Stimulated activated CD8-positive, alpha-beta memory T cell treated with anti-CD3 and anti-CD28 coated beads, Interleukin-4, amount 100 ng/mL, for 48 hours (primary cell): ENCODE data around the gene GALNTL6.

Experiments
- DNase-seq: peaks from one replicate; pipeline ENCODE4 v3.0.0-alpha.2; 2020

The GALNTL6 gene

DNA sequence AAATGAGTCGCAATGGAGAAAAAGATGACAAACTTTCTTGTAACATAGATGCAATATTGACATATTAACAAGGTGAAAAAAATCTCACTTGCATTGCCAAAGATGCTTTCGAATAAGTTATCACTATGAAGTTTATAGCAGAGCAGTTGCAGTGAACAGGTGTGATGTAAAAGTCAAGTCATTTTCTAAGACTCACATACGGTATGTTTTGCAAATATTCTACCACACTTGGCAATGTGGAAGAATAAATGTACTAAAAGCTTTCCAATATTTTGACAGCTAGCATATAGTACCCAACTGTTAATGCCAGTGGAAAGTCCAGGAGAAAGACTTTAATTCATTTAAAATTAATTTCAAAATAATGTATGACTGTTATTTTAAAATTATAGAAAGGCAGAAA is 76.5 kb downstream of the GALNTL6 start:
- DNase-seq: no peak

DNA sequence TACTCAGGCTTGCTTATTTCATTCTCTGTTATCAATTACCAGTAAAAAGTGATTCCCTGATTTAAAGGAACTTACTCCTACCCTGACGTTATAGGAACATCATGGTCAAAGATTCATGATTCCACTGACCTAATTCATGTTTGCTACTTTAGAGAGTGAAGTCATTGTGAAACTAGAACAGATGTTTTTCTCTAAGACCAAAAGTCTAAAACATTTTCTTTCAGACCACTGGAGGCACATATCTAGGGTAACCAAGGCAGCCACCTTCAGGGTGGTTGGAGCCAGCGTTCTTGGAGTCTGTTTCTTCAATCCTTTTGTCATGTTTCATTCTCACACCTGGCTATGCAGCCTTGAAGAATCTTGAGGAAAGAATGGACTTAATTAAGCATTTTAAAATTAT is 77.8 kb downstream of the GALNTL6 start:
- DNase-seq: no peak

DNA sequence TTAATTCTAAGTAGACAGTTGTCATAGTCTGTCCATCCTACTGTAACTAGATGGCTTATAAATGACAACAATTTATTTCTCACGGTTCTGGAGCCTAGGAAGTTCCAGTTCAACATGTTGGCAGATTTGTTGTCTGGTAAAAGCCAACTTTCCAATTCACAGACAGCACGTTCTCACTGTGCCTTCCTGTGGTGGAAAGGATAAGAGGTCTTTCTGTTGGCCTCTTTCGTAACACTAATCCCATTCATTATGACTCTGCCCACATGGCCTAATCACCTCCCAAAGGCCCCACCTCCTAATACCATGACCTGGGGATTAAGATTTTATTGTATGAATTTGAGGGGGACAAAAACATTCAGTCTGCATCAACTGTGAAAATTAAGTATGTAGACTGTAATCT is 83.2 kb downstream of the GALNTL6 start:
- no peak for DNase-seq

DNA sequence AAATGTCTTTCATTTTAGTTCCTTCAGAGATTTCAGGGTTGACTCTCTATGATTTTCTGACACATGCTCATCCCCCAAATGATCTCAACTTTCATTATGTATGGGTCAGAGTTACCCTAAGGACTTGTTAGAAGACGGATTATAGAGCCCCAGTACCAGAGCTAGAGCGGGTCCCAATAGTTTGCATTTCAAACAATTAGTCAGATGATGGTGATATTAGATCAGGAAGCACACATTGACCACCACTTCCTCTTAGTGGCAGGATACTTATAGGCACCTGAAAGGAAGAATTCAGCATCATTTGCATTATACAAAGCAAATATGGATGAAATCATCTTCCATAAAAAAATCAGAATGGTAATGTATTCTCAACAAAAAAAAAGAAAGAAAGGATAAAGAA is 106.1 kb downstream of the GALNTL6 start:
- no peak for DNase-seq

DNA sequence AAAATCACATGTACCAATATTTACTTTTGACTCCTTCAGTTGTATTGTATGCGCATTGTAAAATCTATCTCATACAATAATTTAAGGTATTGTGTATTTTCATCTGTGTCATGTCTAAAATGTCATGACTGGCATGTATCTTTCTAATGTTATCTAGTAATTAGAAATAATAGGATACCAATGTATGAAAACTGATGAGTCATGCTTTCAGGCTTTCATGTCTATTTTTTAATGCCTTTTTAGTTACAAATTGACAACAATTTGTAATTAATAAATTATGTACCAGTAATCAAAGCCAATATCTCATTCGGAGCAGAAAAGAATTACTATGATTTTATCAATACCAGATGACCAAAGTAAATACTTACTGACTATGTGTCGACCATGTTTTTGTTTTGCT is 107.7 kb downstream of the GALNTL6 start:
- DNase-seq: no peak

DNA sequence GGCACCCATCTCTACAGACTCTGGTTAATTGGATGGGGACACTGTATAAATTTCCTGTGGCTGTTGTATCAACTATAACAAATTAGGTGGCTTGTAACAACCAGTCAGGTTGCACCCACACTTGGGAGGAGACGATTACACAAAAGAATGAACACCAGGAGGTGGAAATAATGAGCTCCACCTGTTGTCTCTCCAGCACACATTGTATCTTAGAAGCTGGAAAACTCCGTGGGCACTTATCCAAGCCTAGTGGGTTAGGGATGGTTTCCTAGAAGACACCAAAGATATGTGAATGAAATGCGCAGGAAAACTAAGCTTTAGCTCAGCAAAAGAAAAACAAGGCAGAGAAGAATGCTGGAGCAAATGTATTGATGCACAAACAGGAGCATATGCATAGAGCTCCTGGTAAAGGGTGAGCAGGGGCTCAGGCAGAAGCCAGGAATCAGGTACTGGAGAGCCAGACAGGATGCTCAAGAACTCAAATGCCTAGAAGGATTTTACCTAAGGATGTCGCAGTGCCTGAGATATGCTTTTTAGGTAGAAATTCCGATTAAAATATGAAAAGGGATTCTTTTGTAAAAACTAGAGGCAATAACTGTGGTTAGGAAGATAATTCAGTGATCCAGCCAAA is 111.7 kb downstream of the GALNTL6 start:
- no peak for DNase-seq

DNA sequence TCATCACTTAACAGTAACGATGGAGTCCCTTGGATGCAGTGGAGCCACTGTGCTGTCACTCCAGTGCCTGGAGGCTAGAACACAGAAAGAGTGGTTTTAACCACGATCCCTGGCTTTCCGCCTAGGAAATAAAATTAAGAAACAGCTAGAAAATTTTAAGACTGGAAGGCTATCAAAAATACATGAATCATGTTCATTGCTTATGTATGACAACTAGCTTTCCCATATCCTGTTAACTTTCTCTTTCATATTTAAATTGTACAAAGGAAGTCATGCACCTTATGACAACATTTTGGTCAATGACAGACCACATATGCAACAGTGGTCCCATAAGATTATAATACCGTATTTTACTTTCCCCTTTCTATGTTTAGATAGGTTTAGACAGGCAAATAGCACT is 115.1 kb downstream of the GALNTL6 start:
- DNase-seq: no peak

DNA sequence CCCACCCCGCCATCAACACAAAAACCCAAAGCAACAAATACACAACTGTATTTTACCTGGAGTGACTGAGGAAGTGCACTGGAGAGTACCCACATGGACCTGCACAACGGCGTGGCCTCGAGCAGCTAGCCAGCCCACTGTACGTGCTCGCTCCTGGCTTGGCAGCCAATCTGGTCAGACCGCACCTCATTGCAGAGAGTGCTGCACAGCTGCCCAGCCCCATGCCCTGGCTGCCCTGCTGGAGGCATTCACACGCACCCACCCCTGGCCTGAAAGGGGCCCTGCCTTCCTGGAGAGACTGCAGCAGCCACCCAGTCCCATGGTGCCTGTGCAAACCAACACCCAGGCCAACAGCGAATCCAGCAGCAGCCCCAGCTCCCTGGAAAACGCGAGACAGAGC is 116.3 kb downstream of the GALNTL6 start:
- DNase-seq: no peak

DNA sequence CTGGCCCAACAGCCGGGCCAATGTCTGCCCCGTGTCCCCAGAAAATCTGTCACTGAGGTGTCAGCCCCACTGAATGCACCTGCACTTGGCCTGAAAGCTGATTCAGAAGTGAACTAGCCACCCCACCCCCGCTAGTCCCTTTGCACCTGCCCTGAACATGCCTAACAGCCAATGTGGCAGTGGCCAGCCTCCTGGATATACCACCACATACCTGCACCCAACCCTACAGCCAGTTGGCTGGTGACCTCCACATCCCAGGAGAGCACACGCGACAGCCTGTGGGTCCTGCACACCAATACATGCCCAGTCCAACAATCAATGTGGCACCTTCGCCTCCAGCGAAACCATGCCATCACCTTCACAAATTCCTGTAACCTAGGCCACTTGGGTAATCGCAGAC is 116.7 kb downstream of the GALNTL6 start:
- DNase-seq: no peak

DNA sequence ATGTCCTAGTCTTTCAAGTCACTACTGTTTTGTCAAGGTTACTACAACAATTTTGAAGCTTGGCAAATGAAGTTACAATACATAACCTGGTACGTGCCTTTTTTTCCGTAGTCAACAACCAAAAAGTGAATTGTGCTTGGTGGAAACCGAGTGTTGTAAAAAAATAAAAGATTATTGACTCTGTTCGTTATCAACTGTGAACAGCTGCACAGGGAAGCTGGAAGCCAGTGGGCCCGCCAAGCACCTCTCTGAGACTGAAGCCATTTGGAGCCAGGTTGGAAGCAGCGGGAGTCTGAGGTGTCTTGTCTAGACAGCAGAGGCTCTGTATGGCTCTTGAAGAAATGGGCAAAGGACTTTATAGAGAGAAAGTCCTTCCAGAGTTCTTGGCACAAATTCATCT is 119.0 kb downstream of the GALNTL6 start:
- no peak for DNase-seq

DNA sequence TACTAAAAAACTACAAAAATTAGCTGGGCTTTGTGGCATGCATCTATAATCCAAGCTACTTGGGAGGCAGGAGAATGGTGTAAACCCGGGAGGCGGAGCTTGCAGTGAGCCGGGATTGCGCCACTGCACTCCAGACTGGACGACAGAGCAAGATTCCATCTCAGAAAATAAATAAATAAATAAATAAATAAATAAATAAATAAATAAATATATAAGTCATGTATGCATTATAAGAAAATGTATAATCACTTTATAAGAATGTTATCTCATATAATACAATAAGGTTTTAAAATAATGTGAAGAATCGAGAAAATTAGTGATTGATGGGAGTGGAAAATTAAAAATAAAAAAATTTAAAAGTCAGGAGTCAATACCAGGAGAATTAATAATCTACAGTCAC is 127.5 kb downstream of the GALNTL6 start:
- DNase-seq: no peak

DNA sequence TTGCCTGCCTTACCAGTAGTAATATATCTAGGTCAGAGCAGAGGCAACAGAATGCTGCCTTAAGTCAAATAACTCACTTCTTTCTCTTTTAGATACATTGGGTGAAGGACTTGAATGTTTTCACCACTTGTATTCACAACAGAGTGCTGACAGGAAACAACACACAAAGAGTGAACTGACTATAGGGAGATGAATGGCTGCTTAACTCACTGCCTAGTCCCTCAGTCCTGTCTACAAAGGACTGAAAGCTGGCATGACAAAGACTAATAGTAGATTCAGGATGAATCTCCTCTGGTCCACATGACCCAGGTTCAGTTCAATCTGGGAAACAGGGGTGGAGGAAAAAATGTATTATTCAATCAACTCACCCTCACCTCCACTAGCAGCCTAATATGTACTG is 134.2 kb downstream of the GALNTL6 start:
- DNase-seq: no peak

DNA sequence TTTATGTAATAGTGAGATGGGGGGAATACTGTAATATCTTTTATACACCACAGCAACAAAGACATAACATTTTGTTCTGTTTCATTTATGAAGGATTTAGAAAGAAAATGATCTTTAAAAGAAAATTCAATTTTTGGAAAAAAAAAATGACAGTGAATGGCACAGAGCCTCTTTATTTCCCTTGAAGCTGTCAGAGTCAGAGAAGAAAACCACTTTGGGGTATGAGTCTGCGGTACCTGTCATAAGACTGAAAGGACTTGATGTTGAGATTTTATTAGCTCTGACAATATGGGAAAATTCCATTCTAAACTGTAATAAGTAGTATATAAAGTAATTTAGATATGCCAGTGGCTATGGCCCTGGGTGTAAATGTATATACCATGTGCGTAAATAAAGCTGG is 134.8 kb downstream of the GALNTL6 start:
- DNase-seq: no peak

DNA sequence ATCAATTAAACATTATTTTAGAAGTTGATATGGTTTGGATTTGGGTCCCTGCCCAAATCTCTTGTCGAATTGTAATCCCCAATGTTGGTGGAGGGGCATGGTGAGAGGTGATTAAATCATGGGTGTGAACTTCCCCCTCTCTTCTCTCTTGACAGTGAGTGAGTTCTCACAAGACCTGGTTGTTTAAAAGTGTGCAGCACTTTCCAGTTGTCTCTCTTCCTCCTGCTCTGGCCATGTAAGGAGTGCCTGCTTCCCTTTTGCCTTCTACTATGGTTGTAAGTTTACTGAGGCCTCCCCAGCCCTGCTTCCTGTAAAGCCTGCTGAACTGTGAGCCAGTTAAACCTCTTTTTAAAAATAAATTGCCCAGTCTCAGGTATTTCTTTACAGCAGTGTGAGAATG is 141.4 kb downstream of the GALNTL6 start:
- no peak for DNase-seq

DNA sequence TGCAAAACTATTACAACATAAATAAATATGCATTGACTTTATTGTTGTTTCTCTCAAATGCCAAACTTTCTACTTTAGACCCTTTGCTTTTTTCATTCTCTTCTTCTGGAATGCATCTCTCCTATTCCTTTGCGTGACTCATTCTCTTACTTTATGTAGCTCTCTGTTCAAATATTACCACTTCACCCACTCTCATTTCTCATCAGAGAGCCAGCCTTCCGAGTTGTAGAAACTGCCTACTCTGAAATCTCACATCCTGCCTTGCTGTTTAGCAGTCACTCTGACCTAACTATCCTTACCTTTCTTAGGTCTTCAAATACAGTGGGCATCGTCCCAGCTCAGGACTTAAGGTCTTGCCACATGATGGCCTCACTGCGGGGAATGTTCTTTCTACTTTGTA is 143.5 kb downstream of the GALNTL6 start:
- DNase-seq: no peak

DNA sequence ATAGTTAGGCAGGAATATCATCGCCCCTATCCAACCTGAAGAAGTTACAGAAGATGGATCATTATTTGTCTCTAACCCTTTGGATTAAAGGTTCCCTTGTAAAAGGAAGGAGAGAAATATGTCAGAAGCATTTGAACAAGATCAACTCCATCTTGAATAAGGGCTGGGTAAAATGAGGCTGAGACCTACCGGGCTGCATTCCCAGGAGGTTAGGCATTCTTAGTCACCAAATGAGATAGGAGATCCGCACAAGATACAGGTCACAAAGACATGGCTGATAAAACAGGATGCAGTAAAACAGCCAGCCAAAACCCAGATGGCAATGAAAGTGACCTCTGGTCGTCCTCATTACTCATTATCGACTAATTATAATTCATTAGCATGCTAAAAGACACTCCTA is 148.9 kb downstream of the GALNTL6 start:
- DNase-seq: no peak

DNA sequence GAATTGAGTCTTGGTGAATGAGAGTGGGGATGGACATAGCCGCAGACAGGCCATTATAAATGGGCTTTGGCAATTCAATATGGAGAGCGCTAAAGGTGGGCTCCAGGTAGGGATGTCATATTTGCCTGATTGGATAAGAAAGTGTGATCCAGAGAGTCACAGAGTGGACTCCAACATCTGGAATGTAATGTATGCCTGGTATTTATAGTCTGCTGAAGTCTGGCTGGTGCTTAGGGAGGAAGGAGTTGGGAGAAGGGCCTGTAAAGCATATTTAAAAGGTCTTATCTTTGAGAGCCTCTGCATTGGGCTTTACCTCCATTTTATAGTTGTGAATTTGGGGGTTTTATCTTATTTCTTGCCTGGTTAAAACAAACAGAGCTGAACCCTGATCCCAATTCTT is 153.2 kb downstream of the GALNTL6 start:
- no peak for DNase-seq

DNA sequence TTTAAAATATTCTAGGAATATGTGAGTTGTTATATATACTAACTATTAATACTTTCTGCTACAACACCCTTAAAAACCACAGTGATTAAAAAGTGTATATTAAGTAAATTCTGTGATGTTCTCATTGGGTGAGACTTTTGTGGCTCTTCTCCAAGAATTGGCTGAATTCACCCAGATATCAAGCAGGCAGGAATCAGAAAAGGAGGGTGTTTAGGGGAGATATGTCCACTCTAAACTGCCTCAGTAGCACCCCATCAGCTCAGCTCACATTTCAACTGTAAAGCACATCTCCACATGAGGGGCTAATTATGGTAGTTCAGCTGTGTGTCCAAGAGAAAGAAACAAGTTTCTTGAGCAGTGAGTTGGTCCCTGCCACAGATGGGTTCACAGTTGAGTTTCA is 165.0 kb downstream of the GALNTL6 start:
- no peak for DNase-seq

DNA sequence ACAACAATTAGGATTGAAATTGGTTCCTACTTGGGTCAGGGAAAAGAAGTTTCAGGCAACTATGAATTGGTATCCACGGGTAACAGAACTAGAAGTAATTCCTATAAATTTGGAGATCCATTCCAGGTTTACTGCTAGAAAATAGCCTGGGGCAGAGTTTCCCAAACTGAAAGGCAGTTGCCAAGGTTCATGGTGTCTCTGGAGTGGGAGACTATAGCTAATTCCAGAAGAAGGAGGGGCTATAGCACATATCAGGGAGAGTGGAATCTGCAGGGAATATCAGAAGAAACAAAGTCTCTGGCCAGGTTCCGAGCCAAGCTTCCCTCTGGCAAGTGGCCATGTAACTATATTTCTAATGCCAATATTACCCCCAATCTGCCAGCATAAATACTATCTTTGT is 166.3 kb downstream of the GALNTL6 start:
- DNase-seq: no peak

DNA sequence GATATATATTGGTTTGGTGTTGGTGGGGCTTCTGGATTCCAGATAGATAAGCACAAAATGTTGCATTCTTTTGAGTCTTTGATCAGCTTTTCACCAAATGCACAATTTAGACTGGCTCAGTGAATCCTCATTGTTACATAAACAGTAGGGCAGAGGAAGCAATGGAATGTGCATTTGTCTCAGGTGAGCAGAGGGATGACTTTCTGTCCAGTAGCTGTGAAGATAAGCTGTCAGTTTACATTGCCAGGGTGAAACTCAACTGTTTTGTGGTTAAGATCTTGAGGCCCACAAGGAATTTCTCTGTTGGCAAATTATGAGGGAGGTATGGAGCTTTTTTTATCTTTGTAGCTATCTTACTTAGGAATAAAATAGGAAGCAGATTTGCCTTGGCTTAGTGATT is 168.0 kb downstream of the GALNTL6 start:
- no peak for DNase-seq

DNA sequence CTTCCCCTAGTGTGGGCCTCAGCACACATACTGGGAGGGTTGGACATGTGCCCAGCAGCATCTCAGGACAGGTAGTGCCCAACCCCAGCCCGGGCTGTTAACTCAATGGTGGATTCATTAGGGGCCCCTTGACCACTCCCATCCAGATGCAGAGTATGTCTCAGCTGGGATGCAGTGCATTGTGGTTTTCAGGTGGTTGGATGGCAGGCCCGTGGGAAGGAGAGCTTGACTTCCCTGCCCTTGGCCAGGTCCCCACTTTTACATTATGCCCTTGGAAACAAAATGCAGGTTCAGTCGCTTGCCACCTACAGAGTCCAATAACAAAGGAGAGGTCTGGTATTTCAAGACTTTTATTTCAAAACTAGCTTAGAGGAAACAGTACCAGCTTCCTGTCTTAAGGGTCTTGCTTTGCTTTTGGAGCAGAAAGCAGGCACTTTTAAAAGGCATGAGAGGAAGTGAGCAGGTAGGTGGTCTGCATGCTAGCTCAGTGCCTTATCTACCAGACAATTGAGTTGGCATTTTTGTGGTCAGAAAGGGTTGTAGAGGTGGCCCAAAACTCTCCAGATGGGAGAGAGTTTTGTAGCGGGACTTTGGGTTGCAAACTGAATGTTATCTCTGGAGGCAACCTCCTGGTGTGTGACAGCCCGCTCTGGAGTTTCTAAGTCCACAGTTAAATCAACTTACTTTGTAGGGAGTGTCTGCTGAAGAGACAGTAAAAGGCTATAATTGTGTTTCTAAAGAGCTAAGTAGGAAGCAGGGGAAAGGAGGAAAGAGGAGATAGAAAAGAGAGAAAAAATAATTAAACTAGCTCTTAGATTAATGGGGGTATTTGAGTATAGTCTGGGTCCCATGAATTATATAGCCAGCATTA is 171.0 kb downstream of the GALNTL6 start:
- no peak for DNase-seq

DNA sequence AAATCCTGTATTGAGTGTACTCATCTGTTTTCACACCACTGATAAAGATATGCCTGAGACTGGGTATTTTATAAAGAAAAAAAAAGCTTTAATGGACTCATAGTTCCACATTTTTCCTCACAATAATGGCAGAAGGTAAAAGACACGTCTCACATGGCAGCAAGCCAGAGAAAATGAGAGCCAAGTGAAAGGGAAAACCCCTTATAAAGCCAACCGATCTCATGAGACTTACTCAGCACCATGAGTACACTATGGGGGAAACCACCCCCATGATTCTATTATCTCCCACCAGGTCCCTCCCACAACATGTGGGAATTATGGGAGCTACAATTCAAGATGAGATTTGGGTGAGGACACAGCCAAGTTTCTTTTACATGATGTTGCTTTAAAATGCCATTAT is 171.9 kb downstream of the GALNTL6 start:
- DNase-seq: no peak

DNA sequence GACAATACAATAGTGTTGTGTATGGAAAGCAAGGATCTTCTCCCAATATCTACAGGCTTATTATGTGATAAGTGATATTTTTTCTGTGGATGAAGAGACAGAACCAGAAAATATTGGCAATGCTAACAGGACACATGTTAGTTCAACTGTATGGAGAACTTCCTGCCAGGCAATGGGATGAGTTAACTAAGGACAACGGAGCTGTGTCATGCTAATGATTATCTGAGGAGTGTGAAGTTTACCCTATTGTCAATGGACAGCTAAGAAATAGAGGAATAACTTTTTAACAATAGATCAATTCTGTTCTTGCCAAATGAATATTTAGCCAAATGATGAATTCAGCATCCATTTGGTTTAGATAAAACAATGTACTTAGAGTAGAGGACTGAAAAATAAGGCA is 180.0 kb downstream of the GALNTL6 start:
- DNase-seq: no peak

DNA sequence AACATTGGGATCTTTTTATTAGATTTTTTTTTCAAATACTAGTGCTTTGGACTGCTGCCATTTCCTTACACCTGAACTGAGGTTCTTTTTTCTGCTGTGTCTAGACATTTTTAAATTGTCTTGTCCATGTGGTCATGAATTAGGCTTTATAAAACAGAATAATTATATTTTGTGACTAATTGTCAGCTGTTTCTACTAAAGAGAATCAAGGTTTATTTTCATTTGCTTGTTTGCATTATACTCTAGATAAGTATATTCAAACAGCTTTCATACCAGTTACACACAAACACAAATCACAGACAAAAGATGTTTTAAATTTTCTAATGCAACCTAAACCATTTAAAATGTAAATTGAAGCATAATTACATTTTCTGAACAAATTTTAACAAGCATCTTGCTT is 194.7 kb downstream of the GALNTL6 start:
- no peak for DNase-seq
